HCT116 (cell line): ENCODE data around the gene LMNTD2. TPM values are rescaled to one million over a fixed set of nuclear protein-coding genes. Genes with fewer than 3 reads are reported as not detected.

Experiments
- ATAC-seq: fragments of 200-7000 bp; cut with Tn5 transposase; 2 replicates; pipeline ENCODE4 v1.9.1; 2020; ENCODE audit warnings: mild to moderate bottlenecking, moderate library complexity
- BruUV-seq: library from RNA; stranded (reverse); fragments of 400-500 nt; replicated peaks from 2 replicates; lab custom pipeline; 2021; lab: Mats Ljungman, UMichigan
- CTCF ChIA-PET: fragments of 300-600 bp; sonication (Branson Sonifier 250); formaldehyde crosslinking; loops from one replicate; lab custom pipeline; 2021; ENCODE audit warnings: antibody characterized with exemption; lab: Charles Lee
- POLR2A ChIA-PET: fragments of 300-600, 350-600 bp; sonication (Branson Sonifier 250); formaldehyde crosslinking; loops from one replicate; lab custom pipeline; 2021; ENCODE audit warnings: antibody characterized with exemption; lab: Charles Lee
- RAD21 ChIA-PET, 2 experiments: fragments of 300-600 bp; sonication (Branson Sonifier 250); formaldehyde crosslinking; loops; one replicate each; lab custom pipeline; 2023; ENCODE audit warnings: low total read pairs in 2 of 2; ENCODE audit not compliant: uncharacterized antibody in 2 of 2, unreplicated experiment in 2 of 2, low non-redundant PET in 1 of 2; lab: Charles Lee
- DNase-seq: peaks from one replicate; pipeline ENCODE4 v3.0.0-alpha.2; 2010; ENCODE audit warnings: low read depth, low spot score
- H2AFZ ChIP-seq: fragments of 200-600 bp; shearing (Covaris generic), sonication (generic); 2 replicates; pipeline ENCODE4 v1.6.1; 2017; ENCODE audit warnings: low read depth, mixed run types, mixed read lengths, antibody characterized with exemption, low read length; ENCODE audit not compliant: poor library complexity, severe bottlenecking
- H3K27ac ChIP-seq: 2 replicates; pipeline ENCODE4 v1.5.1; 2012; ENCODE audit warnings: low read depth, low read length
- H3K27me3 ChIP-seq: fragments of 200-600 bp; sonication (generic); 2 replicates; pipeline ENCODE4 v1.6.1; 2016; ENCODE audit warnings: mixed run types, low read length, mixed read lengths; ENCODE audit not compliant: insufficient read depth
- H3K36me3 ChIP-seq, 2 experiments: fragments of 200-500 bp in 1 of 2; fragments of 200-600 bp in 1 of 2; sonication (Bioruptor generic) in 1 of 2; sonication (generic) in 1 of 2; 2 replicates each; pipeline versions ENCODE4 v1.5.1 to v1.6.1; 2014 to 2016; ENCODE audit warnings: low read length in 2 of 2, inconsistent platforms in 1 of 2, mixed read lengths in 1 of 2, mixed run types in 1 of 2; ENCODE audit not compliant: insufficient read depth in 2 of 2, control insufficient read depth in 1 of 2
- H3K4me1 ChIP-seq, 2 experiments: fragments of 200-600 bp in 1 of 2; sonication (generic) in 1 of 2; 2 replicates each; pipeline versions ENCODE4 v1.5.1 to v1.6.1; 2012 to 2017; ENCODE audit warnings: low read length in 2 of 2, inconsistent platforms in 1 of 2, mild to moderate bottlenecking in 1 of 2, mixed read lengths in 1 of 2, mixed run types in 1 of 2, moderate library complexity in 1 of 2; ENCODE audit not compliant: insufficient read depth in 2 of 2, control insufficient read depth in 1 of 2
- H3K4me2 ChIP-seq: fragments of 200-600 bp; sonication (generic); 2 replicates; pipeline ENCODE4 v1.6.1; 2017; ENCODE audit warnings: mixed run types, low read length, mixed read lengths
- H3K4me3 ChIP-seq, 2 experiments: fragments of 200-600 bp in 1 of 2; sonication (generic) in 1 of 2; replicated peaks in 1 of 2; 2 replicates each; pipeline ENCODE4 v1.5.1; 2011 to 2016; ENCODE audit warnings: low read length in 2 of 2, control low read depth in 1 of 2, low read depth in 1 of 2, mild to moderate bottlenecking in 1 of 2, mixed read lengths in 1 of 2, mixed run types in 1 of 2
- H3K79me2 ChIP-seq: fragments of 200-600 bp; sonication (generic); 2 replicates; pipeline ENCODE4 v1.6.1; 2017; ENCODE audit warnings: mild to moderate bottlenecking, mixed run types, low read length, moderate library complexity, mixed read lengths; ENCODE audit not compliant: insufficient read depth
- H3K9ac ChIP-seq: fragments of 200-600 bp; sonication (generic); 2 replicates; pipeline ENCODE4 v1.6.1; 2016; ENCODE audit warnings: low read length, mixed read lengths
- H3K9me2 ChIP-seq: fragments of 200-600 bp; sonication (generic), shearing (Covaris generic); 2 replicates; pipeline ENCODE4 v1.6.1; 2017; ENCODE audit warnings: mixed run types, mild to moderate bottlenecking, moderate library complexity; ENCODE audit not compliant: insufficient read depth
- H3K9me3 ChIP-seq, 2 experiments: fragments of 200-500 bp in 1 of 2; fragments of 200-600 bp in 1 of 2; sonication (Bioruptor generic) in 1 of 2; sonication (generic) in 1 of 2; 2 replicates each; pipeline ENCODE4 v1.6.1; 2014 to 2017; ENCODE audit warnings: low read length in 2 of 2, mixed read lengths in 2 of 2, inconsistent platforms in 1 of 2, low read depth in 1 of 2, mild to moderate bottlenecking in 1 of 2, mixed run types in 1 of 2, moderate library complexity in 1 of 2; ENCODE audit not compliant: control insufficient read depth in 1 of 2, insufficient read depth in 1 of 2
- H4K20me1 ChIP-seq: fragments of 200-600 bp; sonication (generic), shearing (Covaris generic); 2 replicates; pipeline ENCODE4 v1.6.1; 2017; ENCODE audit warnings: mixed run types, mild to moderate bottlenecking, moderate library complexity; ENCODE audit not compliant: insufficient read depth
- EZH2phosphoT487 ChIP-seq: fragments of 200-600 bp; IDR thresholded peaks from 2 replicates; pipeline ENCODE4 v1.6.1; 2018; ENCODE audit warnings: antibody characterized with exemption, borderline replicate concordance
- POLR2AphosphoS5 ChIP-seq: IDR thresholded peaks from 2 replicates; pipeline ENCODE4 v1.6.1; 2011; ENCODE audit warnings: mild to moderate bottlenecking, low read depth, low read length, moderate library complexity
- SRF ChIP-seq: IDR thresholded peaks from 2 replicates; pipeline ENCODE4 v1.6.1; 2012; ENCODE audit warnings: low read depth
- intact Hi-C: fragments of 100-400 bp; cut with micrococcal nuclease; formaldehyde crosslinking; loops from 2 replicates; pipeline ENCODE4 v1.10.0; 2022
- total RNA-seq: library from RNA; stranded (reverse); gene quantifications from one replicate; pipeline ENCODE4 v1.2.1, GENCODE V29; 2021; ENCODE audit not compliant: unreplicated experiment
- TF ChIP-seq, protein P1 (sequence below): IDR thresholded peaks from 2 replicates; pipeline ENCODE4 v1.6.1; 2011; ENCODE audit warnings: mild to moderate bottlenecking, low read length, moderate library complexity; ENCODE audit not compliant: insufficient replicate concordance; ENCODE audit errors: extremely low read depth

The LMNTD2 gene
- total RNA-seq, 1 experiment from 2014 or later = 9.5 TPM

DNA sequence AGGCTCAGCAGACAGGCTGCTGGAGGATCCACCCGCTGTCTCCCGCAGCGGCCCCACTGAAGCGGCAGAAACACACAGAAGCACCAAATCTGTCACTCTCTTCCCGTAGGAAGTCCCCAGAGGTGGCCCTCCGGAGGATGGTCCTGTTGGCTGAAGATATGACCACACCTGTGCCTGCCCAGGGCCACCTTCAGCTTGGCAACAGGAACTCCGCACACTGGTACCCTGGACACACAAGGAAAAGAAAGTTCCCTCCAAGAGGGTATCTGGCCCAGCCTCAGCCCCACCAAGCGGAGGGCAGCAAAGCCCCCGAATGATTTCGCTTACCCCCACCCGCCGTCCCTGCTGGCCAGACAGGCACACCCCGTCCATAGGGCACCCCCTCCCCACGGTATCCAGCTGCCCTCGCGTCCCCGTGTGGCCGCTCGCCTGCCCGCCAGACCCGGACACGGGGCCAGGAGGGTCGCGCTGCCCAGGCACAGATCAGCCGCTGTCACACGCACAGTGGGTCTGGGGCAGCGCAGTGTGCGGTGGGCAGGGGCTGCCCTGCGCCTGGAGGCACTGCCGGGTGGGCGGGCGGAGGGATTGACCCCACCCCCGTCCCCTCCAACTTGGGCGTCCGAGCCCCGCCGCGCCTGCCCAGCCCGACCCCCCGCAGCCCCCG is 7.2 kb upstream of the LMNTD2 start:
- H3K4me1 ChIP-seq = peaks cover 11 to 53% of the 10 kb centered on the region in 2 experiments; a peak in 3 of 4 replicates
- H2AFZ ChIP-seq = no peak overlapping the region
- DNase-seq = no peak
- H3K27ac ChIP-seq = peak overlapping the region; percentile 96; the same call in 1 of the 2 replicates
- no peaks in the 10 kb centered on the region for H3K9me2 ChIP-seq
- no peaks in the 10 kb centered on the region for H3K9me3 ChIP-seq
- H3K79me2 ChIP-seq = no peaks in the 10 kb centered on the region
- BruUV-seq = no TSS peak
- ChIA-PET POLR2A (no interaction called here), CTCF (no interaction called here), RAD21 (no interaction called here)
- no peaks in the 10 kb centered on the region for H3K27me3 ChIP-seq
- ATAC-seq = peak; percentile 23
- H4K20me1 ChIP-seq = no peaks in the 10 kb centered on the region
- H3K9ac ChIP-seq = peak overlapping the region; percentile 67
- 0 out of 4 replicates have a peak, but pooled peaks cover 0 to 3% of the 10 kb centered on the region in 2 experiments for H3K36me3 ChIP-seq
- H3K4me3 ChIP-seq = peak overlapping the region; percentile 71 to 75
- TF ChIP-seq POLR2AphosphoS5 = 0 out of 2 replicates have a peak, but pooled peaks have one; percentile 8
- no peak for TF ChIP-seq EZH2phosphoT487
- intact Hi-C loops = no loop called here
- peak overlapping the region; percentile 83 for H3K4me2 ChIP-seq

GRCh38 chr11:567011-567628 is 6.6 kb upstream of the LMNTD2 start:
- Histone ChIP-seq H3K4me3 (peak overlapping the region; percentile 71 to 75), H4K20me1 (no peaks in the 10 kb centered on the region), H3K79me2 (peaks cover 4% of the 10 kb centered on the region), H3K36me3 (0 out of 4 replicates have a peak, but pooled peaks cover 0 to 3% of the 10 kb centered on the region in 2 experiments), H3K9ac (no peak overlapping the region), H3K27me3 (no peaks in the 10 kb centered on the region), H3K4me1 (peaks cover 11 to 56% of the 10 kb centered on the region in 2 experiments; a peak in 3 of 4 replicates), H3K9me3 (no peaks in the 10 kb centered on the region), H2AFZ (no peak overlapping the region), H3K4me2 (peak overlapping the region; percentile 83), H3K27ac (peak overlapping the region; percentile 96; the same call in 1 of the 2 replicates), H3K9me2 (no peaks in the 10 kb centered on the region)
- intact Hi-C loops = no loop called here
- TF ChIP-seq SRF = no peak
- TF ChIP-seq, protein P1, sequence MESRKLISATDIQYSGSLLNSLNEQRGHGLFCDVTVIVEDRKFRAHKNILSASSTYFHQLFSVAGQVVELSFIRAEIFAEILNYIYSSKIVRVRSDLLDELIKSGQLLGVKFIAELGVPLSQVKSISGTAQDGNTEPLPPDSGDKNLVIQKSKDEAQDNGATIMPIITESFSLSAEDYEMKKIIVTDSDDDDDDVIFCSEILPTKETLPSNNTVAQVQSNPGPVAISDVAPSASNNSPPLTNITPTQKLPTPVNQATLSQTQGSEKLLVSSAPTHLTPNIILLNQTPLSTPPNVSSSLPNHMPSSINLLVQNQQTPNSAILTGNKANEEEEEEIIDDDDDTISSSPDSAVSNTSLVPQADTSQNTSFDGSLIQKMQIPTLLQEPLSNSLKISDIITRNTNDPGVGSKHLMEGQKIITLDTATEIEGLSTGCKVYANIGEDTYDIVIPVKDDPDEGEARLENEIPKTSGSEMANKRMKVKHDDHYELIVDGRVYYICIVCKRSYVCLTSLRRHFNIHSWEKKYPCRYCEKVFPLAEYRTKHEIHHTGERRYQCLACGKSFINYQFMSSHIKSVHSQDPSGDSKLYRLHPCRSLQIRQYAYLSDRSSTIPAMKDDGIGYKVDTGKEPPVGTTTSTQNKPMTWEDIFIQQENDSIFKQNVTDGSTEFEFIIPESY = no peak
- ChIA-PET CTCF (no interaction called here), POLR2A (interaction anchor here (1.4 kb wide), 1 partner anchor 9 kb away, joined by 4 read pairs; the partner anchor contains the start of gene PHRF1), RAD21 (no interaction called here)
- TSS peak; percentile 56 for BruUV-seq
- ATAC-seq = no peak
- no peak for DNase-seq
